GM19238 (cell line): Measurements from ENCODE around the gene SLC15A4.
"Not testable (repeated sequence)": the region's sequence is repeated elsewhere in the genome, so short reads cannot be mapped to it uniquely, and the experiment has no call there.

Experiments
- DNase-seq: peaks from one replicate; pipeline ENCODE4 v3.0.0; 2011; ENCODE audit warnings: low spot score; ENCODE audit not compliant: insufficient read length

SLC15A4 gene

DNA sequence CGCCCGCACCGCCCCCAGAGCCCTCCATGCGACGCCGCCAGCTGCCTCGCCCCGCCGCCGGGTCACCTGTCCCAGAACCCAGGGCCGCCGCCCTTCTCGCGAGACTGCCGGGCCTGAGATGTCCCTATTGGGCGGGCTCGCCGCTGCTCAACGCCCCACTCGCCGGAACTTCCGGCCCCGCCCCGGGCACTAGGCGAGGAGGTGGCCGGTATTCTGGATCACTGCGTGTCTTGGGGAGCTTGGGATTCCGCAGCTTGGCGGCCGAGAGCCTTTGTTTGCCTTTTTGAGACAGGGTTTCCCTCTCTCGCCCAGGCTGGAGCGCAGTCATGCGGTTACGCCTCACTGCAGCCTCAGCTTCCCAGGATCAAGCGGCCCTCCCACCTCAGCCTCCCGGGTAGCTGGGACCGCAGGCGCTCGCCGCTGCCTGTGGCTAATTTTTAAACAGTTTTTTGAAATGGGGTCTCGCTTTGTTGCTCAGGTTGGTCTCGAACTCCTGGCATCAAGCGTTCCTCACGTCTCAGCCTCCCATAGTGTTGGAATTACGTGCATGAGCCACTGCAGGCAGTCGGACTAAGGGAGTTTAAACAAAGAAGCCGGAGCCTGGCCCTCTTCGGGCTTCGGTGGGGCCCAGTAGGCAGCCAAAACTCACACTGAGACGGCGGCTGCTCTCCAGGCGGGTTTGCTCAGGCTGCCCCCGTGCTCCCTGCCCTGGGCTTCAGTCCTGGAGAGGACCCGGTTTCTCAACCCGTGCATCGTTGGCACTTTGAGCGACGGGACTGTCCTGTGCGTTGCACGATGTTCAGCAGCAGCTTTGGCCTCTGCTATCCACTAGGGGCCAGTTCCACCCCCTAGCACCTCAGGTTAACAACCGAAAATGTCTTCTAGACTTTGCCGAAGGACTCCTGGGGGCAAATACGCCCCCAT, at the start of gene SLC15A4:
Gene SLC15A4, minus strand, starts transcription at position 43 of the 924 bp plus-strand sequence. Its CDS starts 15 bp downstream, at position 28.
- DNase-seq, result peak; percentile 97

GRCh38 chr12:128872303-128872702, 48.5 kb upstream of the SLC15A4 start:
- no peak for DNase-seq

DNA sequence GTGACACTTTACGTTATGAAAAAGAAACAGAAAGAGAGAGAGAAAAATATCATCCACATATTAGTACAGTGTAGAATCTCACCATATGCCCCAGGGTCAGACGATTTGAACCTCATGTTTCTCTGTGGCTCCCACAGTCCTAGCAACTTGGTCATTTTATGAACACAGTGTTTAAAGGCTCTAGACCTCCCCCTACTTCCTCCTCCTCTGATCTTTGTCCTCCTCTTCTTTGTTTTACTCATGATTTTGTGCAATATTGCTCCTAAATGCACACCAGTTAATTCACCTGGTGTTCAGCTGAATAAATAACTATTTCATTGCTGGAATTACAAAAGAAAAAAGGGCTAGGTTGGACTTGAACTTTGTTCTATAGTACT, 47.7 kb upstream of the SLC15A4 start:
- DNase-seq, result no peak

DNA sequence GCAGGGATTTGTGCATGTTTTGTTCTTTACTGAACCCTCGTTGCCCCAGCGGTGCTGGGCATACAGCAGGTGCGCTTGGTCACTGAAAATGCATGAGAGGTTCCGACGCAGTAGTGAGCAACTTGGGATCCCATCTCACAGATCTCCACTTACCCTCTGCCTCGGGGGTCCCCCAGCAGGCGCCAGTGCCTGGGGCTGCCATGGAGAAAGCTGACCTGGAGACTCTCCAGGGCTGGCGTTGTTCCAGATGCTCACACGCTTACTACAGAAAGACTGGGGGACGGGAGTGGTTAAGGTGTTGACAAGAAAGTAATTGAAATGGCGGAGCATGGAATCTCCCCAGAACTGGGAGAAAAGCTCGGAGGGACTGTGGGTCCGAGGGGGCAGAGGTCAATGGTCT, 43.7 kb upstream of the SLC15A4 start:
- DNase-seq, result no peak

DNA sequence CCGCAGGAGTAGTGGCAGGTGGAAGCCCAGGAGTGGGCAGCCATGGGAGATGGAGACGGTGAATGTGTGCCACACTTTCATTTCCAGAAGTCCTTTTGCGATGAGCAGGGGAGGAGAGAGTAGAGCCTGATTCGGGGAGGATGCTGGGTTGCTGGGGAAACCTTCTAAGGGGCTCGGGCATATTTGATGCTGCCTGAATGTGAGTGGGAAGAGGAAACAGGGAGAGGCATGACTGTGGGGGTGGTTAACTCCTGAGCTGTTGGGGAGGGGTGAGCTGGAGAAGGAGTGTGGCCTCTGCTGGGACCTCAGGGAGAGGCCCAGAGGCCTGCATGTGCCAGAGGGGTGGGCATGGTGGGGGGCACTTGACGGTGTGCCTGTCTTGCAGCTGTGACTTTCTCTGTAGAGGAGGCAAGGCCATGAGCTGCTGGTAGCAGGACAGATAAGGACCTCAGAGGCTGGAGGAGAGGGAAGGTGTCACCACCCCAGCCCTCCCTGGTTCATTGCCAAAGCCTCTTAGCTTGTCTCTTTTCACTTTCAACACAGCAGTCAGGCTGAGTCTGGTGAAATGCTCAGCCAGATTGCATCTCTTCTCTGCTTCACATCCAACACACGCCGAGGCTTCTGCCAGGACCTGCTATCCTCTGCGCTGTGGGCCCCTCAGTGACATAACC, 40.9 kb upstream of the SLC15A4 start:
- no peak for DNase-seq

- DNase-seq, result no peak
Measured at GRCh38 chr12:128863957-128864356, 40.2 kb upstream of the SLC15A4 start.

GRCh38 chr12:128861226-128862016, 37.7 kb upstream of the SLC15A4 start:
- DNase-seq, result no peak

DNA sequence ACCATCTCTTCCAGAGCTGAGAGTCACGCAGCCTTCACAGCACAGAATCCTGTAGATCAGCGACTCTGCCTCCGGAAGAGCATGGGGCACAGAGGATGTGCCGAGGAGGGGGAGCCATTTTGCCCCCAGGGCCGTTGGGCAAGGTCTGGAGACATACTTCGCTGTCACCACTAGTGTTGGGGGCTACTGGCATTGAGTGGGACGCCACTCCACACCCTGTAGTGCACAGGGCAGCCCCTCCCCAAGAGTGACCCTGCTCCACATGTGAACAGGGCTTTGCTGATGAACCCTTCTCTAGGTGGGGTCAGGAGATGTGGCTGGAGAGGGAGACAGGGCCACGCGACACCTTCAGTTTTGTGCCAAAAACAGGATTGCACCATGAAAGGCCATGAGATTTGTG, 35.6 kb upstream of the SLC15A4 start:
- DNase-seq, result no peak

GRCh38 chr12:128857133-128857763, 33.5 kb upstream of the SLC15A4 start:
- no peak for DNase-seq

DNA sequence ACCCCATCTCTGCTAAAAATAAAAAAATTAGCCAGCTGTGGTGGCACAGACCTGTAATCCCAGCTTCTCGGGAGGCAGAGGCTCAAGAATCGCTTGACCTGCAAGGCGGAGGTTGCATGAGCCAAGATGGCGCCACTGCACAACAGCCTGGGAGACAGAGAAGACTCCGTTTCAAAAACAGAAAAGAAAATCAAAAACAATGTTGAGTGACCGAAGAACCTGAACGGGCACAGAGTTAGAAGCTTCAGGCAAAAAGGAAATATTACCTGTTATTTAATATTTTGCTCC, 33.0 kb upstream of the SLC15A4 start:
- DNase-seq, result no peak

- DNase-seq, result no peak
Measured at GRCh38 chr12:128856035-128856790, 32.5 kb upstream of the SLC15A4 start.

DNA sequence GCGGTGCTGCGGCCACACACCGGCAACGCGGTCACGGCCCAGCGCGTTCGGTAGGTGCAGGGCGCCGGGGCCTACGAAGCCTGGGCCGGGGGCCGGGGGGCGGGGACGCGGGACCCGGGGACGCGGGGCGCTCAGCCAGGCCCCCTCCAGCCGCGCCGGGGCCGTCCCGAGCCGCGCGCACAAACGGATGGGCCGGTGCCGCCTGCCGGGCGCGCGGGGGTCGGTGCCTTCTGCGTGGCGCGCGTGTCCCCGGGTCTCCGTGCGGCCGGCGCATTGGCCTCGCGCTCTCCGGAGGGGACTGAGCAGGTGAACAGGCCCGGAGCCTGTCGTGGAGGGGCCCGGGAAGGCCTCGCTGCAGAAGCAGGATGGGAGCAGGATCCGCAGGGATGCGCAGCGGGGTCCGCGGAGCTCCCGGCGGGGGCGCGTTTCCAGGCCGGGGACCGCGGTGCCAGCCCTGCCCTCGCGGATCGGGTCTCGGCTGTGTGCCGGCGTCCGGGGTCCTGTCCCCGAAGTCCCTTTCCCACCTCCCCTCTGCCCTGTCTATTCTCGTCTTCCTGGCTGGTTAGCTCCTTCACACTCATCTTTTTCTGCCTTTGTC, 29.9 kb upstream of the SLC15A4 start:
- DNase-seq, result no peak

DNA sequence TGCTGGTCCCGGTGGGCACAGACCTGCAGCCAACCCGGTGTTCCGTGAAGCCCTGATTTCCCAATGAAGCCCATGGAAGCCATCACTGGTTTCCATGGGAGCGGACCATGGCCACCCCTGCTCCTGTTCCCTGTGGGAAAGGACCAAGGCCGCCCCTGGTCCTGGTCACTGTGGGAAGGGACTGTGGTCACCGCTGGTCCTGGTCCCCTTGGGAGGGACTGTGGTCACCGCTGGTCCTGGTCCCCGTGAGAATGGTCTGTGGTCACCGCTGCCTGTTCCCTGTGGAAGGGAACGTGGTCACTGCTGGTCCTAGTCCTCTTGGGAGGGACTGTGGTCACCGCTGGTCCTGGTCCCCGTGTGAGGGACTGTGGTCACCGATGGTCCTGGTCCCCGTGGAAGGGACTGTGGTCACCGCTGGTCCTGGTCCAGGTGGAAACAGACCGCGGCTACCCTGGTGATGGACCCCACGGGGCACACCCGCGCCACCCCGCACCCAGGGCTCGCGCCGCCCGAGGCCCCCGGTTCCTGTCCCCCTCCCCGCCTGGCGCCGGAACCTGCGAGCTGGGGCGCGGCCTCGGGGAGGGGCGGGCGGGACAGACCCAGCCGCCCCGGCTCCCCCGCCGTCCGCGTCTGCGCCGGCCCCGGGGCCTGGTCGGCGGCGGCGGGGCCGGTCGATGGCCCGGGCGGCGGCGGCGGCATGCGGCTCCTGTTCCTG, 29.3 kb upstream of the SLC15A4 start, which contains the start of gene GLT1D1:
Gene GLT1D1, plus strand, starts transcription at position 594 of the 715 bp plus-strand sequence. Its CDS starts 104 bp downstream, at position 698.
- DNase-seq, result no peak

GRCh38 chr12:128852026-128852698, 28.4 kb upstream of the SLC15A4 start:
- no peak for DNase-seq

DNA sequence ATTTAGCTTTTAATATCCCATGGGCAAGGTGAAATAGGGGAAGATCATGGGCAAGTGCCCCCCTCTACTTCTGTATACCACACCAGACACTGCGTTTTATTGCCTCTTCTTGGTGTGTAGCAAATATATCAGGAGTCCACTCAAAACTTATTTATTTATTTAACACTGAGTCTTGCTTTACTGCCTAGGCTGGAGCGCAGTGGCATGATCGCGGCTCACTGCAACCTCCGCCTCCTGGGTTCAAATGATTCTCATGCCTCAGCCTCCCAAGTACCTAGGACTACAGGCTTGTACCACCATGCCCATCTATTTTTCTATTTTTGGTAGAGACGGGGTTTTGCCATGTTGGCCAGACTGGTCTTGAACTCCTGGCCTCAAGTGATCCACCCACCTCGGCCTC, 27.7 kb upstream of the SLC15A4 start:
- DNase-seq, result not testable (repeated sequence)

DNA sequence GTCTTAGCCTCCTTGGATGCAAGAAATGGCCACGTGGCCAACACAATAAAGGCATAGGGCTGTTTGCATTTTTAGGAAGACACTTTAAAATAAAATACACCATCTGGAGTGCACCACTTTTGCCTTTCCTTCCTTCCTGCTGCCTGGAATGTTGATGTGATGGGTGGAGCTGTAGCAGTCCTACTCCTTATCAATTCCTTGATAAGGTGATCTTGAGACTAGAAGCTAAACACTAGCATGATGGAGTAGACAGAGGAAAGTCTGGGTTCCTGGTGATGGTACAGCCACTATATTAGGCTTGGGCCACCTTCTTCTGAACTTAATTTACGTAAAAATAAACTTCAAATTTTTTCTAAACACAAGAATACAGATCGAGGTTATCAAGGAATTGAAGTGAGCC, 26.6 kb upstream of the SLC15A4 start:
- DNase-seq, result no peak

- DNase-seq, result not testable (repeated sequence)
Measured at GRCh38 chr12:128849806-128850205, 26.0 kb upstream of the SLC15A4 start.

DNA sequence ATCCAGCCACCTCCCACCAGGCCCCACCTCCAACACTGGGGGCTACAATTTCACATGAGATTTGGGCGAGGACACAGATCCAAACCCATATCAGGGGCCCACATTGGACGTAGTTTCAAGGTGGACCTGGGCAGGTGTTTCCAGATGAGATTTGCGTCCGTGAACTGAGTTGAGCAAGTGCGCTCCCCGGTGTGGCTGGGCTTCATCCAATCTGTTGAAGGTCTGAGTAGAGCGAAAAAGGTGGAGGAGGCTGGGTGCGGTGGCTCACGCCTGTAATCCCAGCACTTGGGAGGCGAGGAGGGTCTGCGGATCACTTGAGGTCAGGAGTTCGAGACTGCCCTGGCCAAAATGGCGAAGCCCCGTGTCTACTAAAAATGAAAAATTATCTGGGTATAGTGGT, 24.6 kb upstream of the SLC15A4 start:
- DNase-seq, result no peak

GRCh38 chr12:128846671-128847070, 22.9 kb upstream of the SLC15A4 start:
- not testable (repeated sequence) for DNase-seq
